HCT116 (cell line): ENCODE results near the gene SH3BP1. TPM values are rescaled to one million over a fixed set of nuclear protein-coding genes. Genes with fewer than 3 reads are reported as not detected.

Experiments
- ATAC-seq: fragments of 200-7000 bp; cut with Tn5 transposase; 2 replicates; pipeline ENCODE4 v1.9.1; 2020; ENCODE audit warnings: mild to moderate bottlenecking, moderate library complexity
- BruUV-seq: library from RNA; stranded (reverse); fragments of 400-500 nt; replicated peaks from 2 replicates; lab custom pipeline; 2021; lab: Mats Ljungman, UMichigan
- CTCF ChIA-PET: fragments of 300-600 bp; sonication (Branson Sonifier 250); formaldehyde crosslinking; loops from one replicate; lab custom pipeline; 2021; ENCODE audit warnings: antibody characterized with exemption; lab: Charles Lee
- POLR2A ChIA-PET: fragments of 300-600, 350-600 bp; sonication (Branson Sonifier 250); formaldehyde crosslinking; loops from one replicate; lab custom pipeline; 2021; ENCODE audit warnings: antibody characterized with exemption; lab: Charles Lee
- RAD21 ChIA-PET, 2 experiments: fragments of 300-600 bp; sonication (Branson Sonifier 250); formaldehyde crosslinking; loops; one replicate each; lab custom pipeline; 2023; ENCODE audit warnings: low total read pairs in 2 of 2; ENCODE audit not compliant: uncharacterized antibody in 2 of 2, unreplicated experiment in 2 of 2, low non-redundant PET in 1 of 2; lab: Charles Lee
- DNase-seq: peaks from one replicate; pipeline ENCODE4 v3.0.0-alpha.2; 2010; ENCODE audit warnings: low read depth, low spot score
- H2AFZ ChIP-seq: fragments of 200-600 bp; shearing (Covaris generic), sonication (generic); 2 replicates; pipeline ENCODE4 v1.6.1; 2017; ENCODE audit warnings: low read depth, mixed run types, mixed read lengths, antibody characterized with exemption, low read length; ENCODE audit not compliant: poor library complexity, severe bottlenecking
- H3K27ac ChIP-seq: 2 replicates; pipeline ENCODE4 v1.5.1; 2012; ENCODE audit warnings: low read depth, low read length
- H3K27me3 ChIP-seq: fragments of 200-600 bp; sonication (generic); 2 replicates; pipeline ENCODE4 v1.6.1; 2016; ENCODE audit warnings: mixed run types, low read length, mixed read lengths; ENCODE audit not compliant: insufficient read depth
- H3K36me3 ChIP-seq, 2 experiments: fragments of 200-500 bp in 1 of 2; fragments of 200-600 bp in 1 of 2; sonication (Bioruptor generic) in 1 of 2; sonication (generic) in 1 of 2; 2 replicates each; pipeline versions ENCODE4 v1.5.1 to v1.6.1; 2014 to 2016; ENCODE audit warnings: low read length in 2 of 2, inconsistent platforms in 1 of 2, mixed read lengths in 1 of 2, mixed run types in 1 of 2; ENCODE audit not compliant: insufficient read depth in 2 of 2, control insufficient read depth in 1 of 2
- H3K4me1 ChIP-seq, 2 experiments: fragments of 200-600 bp in 1 of 2; sonication (generic) in 1 of 2; 2 replicates each; pipeline versions ENCODE4 v1.5.1 to v1.6.1; 2012 to 2017; ENCODE audit warnings: low read length in 2 of 2, inconsistent platforms in 1 of 2, mild to moderate bottlenecking in 1 of 2, mixed read lengths in 1 of 2, mixed run types in 1 of 2, moderate library complexity in 1 of 2; ENCODE audit not compliant: insufficient read depth in 2 of 2, control insufficient read depth in 1 of 2
- H3K4me2 ChIP-seq: fragments of 200-600 bp; sonication (generic); 2 replicates; pipeline ENCODE4 v1.6.1; 2017; ENCODE audit warnings: mixed run types, low read length, mixed read lengths
- H3K4me3 ChIP-seq, 2 experiments: fragments of 200-600 bp in 1 of 2; sonication (generic) in 1 of 2; replicated peaks in 1 of 2; 2 replicates each; pipeline ENCODE4 v1.5.1; 2011 to 2016; ENCODE audit warnings: low read length in 2 of 2, control low read depth in 1 of 2, low read depth in 1 of 2, mild to moderate bottlenecking in 1 of 2, mixed read lengths in 1 of 2, mixed run types in 1 of 2
- H3K79me2 ChIP-seq: fragments of 200-600 bp; sonication (generic); 2 replicates; pipeline ENCODE4 v1.6.1; 2017; ENCODE audit warnings: mild to moderate bottlenecking, mixed run types, low read length, moderate library complexity, mixed read lengths; ENCODE audit not compliant: insufficient read depth
- H3K9ac ChIP-seq: fragments of 200-600 bp; sonication (generic); 2 replicates; pipeline ENCODE4 v1.6.1; 2016; ENCODE audit warnings: low read length, mixed read lengths
- H3K9me2 ChIP-seq: fragments of 200-600 bp; sonication (generic), shearing (Covaris generic); 2 replicates; pipeline ENCODE4 v1.6.1; 2017; ENCODE audit warnings: mixed run types, mild to moderate bottlenecking, moderate library complexity; ENCODE audit not compliant: insufficient read depth
- H3K9me3 ChIP-seq, 2 experiments: fragments of 200-500 bp in 1 of 2; fragments of 200-600 bp in 1 of 2; sonication (Bioruptor generic) in 1 of 2; sonication (generic) in 1 of 2; 2 replicates each; pipeline ENCODE4 v1.6.1; 2014 to 2017; ENCODE audit warnings: low read length in 2 of 2, mixed read lengths in 2 of 2, inconsistent platforms in 1 of 2, low read depth in 1 of 2, mild to moderate bottlenecking in 1 of 2, mixed run types in 1 of 2, moderate library complexity in 1 of 2; ENCODE audit not compliant: control insufficient read depth in 1 of 2, insufficient read depth in 1 of 2
- H4K20me1 ChIP-seq: fragments of 200-600 bp; sonication (generic), shearing (Covaris generic); 2 replicates; pipeline ENCODE4 v1.6.1; 2017; ENCODE audit warnings: mixed run types, mild to moderate bottlenecking, moderate library complexity; ENCODE audit not compliant: insufficient read depth
- ATF3 ChIP-seq: IDR thresholded peaks from 2 replicates; pipeline ENCODE4 v1.6.1; 2012
- EGR1 ChIP-seq: IDR thresholded peaks from 2 replicates; pipeline ENCODE4 v1.6.1; 2012; ENCODE audit warnings: low read depth
- EZH2phosphoT487 ChIP-seq: fragments of 200-600 bp; IDR thresholded peaks from 2 replicates; pipeline ENCODE4 v1.6.1; 2018; ENCODE audit warnings: antibody characterized with exemption, borderline replicate concordance
- POLR2AphosphoS5 ChIP-seq: IDR thresholded peaks from 2 replicates; pipeline ENCODE4 v1.6.1; 2011; ENCODE audit warnings: mild to moderate bottlenecking, low read depth, low read length, moderate library complexity
- SIN3A ChIP-seq: IDR thresholded peaks from 2 replicates; pipeline ENCODE4 v1.6.1; 2012; ENCODE audit warnings: low read depth
- SP1 ChIP-seq: IDR thresholded peaks from 2 replicates; pipeline ENCODE4 v1.6.1; 2012; ENCODE audit warnings: low read depth
- SRF ChIP-seq: IDR thresholded peaks from 2 replicates; pipeline ENCODE4 v1.6.1; 2012; ENCODE audit warnings: low read depth
- intact Hi-C: fragments of 100-400 bp; cut with micrococcal nuclease; formaldehyde crosslinking; loops from 2 replicates; pipeline ENCODE4 v1.10.0; 2022
- total RNA-seq: library from RNA; stranded (reverse); gene quantifications from one replicate; pipeline ENCODE4 v1.2.1, GENCODE V29; 2021; ENCODE audit not compliant: unreplicated experiment
- TF ChIP-seq, protein P1 (sequence below): IDR thresholded peaks from 2 replicates; pipeline ENCODE4 v1.6.1; 2012

Gene SH3BP1
- total RNA-seq, 1 experiment from 2014 or later, result 48.4 TPM

- TF ChIP-seq, protein P1, sequence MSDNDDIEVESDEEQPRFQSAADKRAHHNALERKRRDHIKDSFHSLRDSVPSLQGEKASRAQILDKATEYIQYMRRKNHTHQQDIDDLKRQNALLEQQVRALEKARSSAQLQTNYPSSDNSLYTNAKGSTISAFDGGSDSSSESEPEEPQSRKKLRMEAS, result no peak
- no peak for TF ChIP-seq EGR1
- no peak for TF ChIP-seq ATF3
- no peak for TF ChIP-seq SRF
- TF ChIP-seq SP1, result no peak
- TF ChIP-seq SIN3A, result no peak
- TF ChIP-seq POLR2AphosphoS5, result peak; percentile 87
- TF ChIP-seq, all 23 proteins: peak for 5
Observed at GRCh38 chr22:37674951-37675929, 35.8 kb downstream of the SH3BP1 start, which contains the start of gene LGALS1 (continued).

- intact Hi-C loops, result no loop called here
- Histone ChIP-seq H3K9ac (peak overlapping the region; percentile 67), H3K36me3 (peaks cover 5 to 11% of the 10 kb centered on the region in 2 experiments; a peak in 3 of 4 replicates), H3K27ac (peak overlapping the region; percentile 97), H4K20me1 (no peaks in the 10 kb centered on the region)
- TF ChIP-seq POLR2AphosphoS5 (peak; percentile 52; the same call in 1 of the 2 replicates), EZH2phosphoT487 (no peak), EGR1 (no peak)
- TF ChIP-seq, all 23 proteins: peak for 1
- CTCF ChIA-PET, result interaction anchor here (1.3 to 1.9 kb wide), 3 partner anchors 18 to 107 kb away, joined by 5 to 6 read pairs (median 5); partner anchors contain the start of gene PDXP
- Histone ChIP-seq H3K9me2 (no peaks in the 10 kb centered on the region), H3K79me2 (peaks cover 13% of the 10 kb centered on the region; the same call in 1 of the 2 replicates), H3K9me3 (no peaks in the 10 kb centered on the region), H3K27me3 (no peaks in the 10 kb centered on the region), H3K4me3 (peak overlapping the region; percentile 71 to 86), H3K4me1 (peaks cover 36 to 68% of the 10 kb centered on the region in 2 experiments), H3K4me2 (peak overlapping the region; percentile 98), H2AFZ (no peak overlapping the region)
- peak; percentile 7 for ATAC-seq
- DNase-seq, result no peak
- BruUV-seq, result TSS peak; percentile 74
- POLR2A ChIA-PET, result interaction anchor here (0.9 to 4.6 kb wide), 15 partner anchors 13 to 129 kb away, joined by 3 to 71 read pairs (median 5); partner anchors contain the start of genes GGA1 and PDXP
- RAD21 ChIA-PET, result interaction anchor here in 1 of 2 experiments (0.6 to 1.5 kb wide), 2 partner anchors 18 to 33 kb away, joined by 3 read pairs; partner anchors contain the start of gene PDXP
Observed at GRCh38 chr22:37675930-37676735, 36.7 kb downstream of the SH3BP1 start.
